Activated effector memory CD4-positive, alpha-beta T cell treated with anti-CD3 and anti-CD28 coated beads, Interleukin-2, amount 50 U/mL, for 16 hours (primary cell): ENCODE results near the gene DDX39A.
"Not testable (repeated sequence)": the region's sequence is repeated elsewhere in the genome, so short reads cannot be mapped to it uniquely, and the experiment has no call there.

Experiments used
- DNase-seq: peaks from one replicate; pipeline ENCODE4 v3.0.0-alpha.2; 2020

Gene DDX39A

DNA sequence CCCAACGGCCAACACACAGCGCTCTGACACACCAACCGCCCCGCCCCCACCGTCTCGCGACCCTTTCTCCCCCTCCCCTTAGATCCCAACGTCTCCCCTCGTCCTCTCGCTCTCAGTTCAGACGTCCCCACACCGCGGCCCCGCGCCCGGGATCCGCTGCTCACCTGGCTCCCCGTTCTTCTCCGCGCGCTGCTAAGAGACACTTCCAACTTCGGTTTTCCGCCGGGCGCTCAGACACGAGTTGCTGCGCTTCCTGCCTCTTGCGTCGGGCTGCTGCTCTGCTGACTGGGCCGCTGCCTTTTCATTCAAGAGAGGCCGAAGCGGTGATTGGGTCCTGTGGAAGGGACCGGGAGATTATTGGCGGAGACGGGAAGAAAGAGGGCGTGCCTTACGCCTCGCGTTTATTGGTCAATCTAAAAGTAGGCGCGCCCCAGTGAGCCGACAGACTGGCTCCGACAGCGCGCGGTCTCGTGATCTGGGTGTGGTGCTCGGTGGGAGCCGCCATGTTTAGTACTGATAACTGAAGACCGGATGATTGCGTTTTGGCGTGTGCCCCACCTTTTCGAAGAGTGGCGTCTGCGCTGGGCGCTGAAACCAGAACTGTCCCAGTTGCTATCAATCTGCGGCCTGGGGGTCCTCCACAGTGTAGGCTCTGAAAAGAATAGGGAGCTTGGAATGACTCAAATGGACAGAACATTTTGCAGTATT lies at the start of gene DDX39A:
Gene DDX39A (minus strand): TSS at position 236 of the 708 bp plus-strand sequence. CDS start 6,121 bp downstream, outside the sequence.
- peak; percentile 99 for DNase-seq

DNA sequence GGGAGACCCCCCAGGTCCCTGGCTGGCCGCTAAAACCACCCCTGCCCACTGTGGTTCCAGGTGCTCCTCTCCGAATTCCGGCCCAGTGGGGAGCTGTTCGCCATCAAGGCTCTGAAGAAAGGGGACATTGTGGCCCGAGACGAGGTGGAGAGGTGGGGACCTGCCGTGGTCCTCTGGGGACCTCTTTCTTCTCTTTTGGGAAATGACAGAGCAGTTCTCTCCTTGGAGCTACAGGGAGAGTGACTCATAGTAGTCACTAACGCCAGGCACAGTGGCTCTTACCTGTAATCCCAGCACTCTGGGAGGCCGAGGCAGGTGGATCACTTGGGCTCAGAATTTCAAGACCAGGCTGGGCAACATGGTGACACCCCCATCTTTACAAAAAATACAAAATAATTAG lies 48.7 kb upstream of the DDX39A start:
- DNase-seq, result no peak

DNA sequence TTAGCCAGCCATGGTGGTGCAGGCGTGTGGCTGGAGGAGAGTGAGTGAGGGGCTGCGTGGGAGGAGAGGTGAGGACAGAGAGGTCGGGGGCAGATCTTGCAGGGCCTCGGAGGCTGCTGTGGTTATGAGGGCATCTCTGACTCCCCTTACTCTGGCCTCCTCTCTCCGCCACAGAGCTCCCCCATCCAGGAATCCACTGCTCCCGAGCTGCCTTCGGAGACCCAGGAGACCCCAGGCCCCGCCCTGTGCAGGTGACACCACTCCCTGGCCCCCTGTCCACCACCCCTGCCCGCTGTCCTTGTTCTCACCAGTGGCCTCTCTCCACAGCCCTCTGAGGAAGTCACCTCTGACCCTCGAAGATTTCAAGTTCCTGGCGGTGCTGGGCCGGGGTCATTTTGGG lies 48.2 kb upstream of the DDX39A start:
- DNase-seq, result no peak

DNA sequence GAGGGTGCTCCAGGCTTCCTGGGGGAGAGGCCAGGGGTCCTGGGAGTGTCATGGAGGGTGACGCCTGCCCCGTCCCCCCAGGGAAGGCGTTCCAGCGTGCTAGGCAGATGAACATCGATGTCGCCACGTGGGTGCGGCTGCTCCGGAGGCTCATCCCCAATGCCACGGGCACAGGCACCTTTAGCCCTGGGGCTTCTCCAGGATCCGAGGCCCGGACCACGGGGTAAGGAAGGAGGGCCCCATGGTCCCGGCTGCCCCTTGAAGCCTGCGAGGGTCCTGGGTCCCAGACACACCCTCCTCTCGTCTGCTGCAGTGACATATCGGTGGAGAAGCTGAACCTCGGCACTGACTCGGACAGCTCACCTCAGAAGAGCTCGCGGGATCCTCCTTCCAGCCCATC lies 44.6 kb upstream of the DDX39A start:
- no peak for DNase-seq

DNA sequence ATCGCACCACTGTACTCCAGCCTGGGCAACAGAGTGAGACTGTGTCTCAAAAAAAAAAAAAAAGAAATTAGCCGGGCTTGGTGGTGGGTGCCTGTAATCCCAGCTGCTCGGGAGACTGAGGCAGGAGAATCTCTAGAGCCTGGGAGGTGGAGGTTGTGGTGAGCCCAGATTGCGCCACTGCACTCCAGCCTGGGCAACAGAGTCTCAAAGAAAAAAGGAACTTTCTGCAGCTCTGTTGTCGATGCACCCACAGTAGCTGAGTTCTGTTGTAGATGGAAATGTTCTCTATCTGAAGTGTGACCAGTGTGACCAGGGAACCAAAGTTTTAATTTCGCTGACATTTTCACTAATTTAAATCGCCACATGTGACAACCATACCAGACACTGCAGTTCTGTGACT lies 43.3 kb upstream of the DDX39A start:
- not testable (repeated sequence) for DNase-seq

DNA sequence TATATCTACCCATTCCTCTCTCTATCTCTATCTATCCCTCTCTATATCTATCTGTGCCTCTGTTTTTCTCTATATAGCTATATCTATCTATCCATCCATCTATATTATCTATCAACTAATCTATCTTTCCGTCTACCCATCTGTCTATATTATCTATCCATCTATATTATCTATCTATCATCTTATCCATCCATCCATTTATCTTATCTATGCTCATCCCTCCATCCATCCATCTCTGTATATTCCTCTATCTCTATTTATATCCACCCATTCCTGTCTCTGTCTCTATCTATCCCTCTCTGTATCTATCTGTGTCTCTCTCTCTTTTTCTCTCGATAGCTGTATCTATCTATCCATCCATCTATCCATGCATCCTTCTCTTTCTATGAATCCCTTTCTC lies 41.8 kb upstream of the DDX39A start:
- DNase-seq, result no peak

DNA sequence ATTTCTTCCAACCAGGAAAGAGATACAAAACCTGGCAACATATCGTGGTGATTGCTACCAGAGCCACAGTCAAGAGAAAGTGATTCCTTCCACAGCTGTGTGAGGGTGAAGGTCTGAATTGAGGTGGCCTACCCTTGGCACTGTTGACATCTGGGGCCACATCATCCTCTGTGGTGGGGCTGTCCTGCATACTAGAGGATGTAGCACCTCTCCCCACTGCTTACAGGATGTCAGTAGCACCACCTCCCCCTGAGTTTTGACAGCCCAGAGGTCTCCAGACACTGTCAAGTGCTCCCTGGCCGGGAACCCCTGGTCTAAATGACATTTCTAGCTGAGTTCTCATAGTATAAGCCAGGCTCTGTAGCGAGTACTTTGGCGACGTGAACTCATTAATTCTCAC lies 40.6 kb upstream of the DDX39A start:
- DNase-seq, result no peak

DNA sequence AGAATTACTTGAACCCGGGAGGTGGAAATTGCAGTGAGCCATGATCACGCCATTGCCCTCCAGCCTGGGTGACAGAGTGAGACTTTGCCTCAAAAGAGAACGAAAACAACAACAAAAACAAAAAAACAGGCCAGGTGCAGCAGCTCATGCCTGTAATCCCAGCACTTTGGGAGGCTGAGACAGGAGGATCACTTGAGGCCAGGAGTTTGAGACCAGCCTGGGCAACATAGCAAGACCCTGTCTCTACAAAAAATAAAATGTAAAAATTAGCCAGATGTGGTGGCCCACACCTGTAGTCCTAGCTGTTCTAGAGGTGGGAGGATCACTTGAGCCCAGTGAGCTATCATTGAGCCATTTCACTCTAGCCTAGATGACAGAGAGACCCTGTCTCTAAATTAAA lies 33.2 kb upstream of the DDX39A start:
- not testable (repeated sequence) for DNase-seq

DNA sequence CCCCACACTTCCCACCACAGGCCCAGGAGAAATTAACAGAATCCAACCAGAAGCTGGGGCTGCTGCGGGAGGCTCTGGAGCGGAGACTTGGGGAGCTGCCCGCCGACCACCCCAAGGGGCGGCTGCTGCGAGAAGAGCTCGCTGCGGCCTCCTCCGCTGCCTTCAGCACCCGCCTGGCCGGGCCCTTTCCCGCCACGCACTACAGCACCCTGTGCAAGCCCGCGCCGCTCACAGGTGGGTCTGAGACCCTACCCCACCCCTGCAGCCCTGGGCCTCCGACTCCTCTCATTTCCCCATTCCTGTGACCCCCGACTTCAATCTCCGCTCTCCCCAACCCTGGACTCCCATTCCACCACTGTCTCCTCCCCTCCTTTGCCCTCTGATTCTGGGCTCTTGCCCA lies 31.7 kb upstream of the DDX39A start:
- no peak for DNase-seq

DNA sequence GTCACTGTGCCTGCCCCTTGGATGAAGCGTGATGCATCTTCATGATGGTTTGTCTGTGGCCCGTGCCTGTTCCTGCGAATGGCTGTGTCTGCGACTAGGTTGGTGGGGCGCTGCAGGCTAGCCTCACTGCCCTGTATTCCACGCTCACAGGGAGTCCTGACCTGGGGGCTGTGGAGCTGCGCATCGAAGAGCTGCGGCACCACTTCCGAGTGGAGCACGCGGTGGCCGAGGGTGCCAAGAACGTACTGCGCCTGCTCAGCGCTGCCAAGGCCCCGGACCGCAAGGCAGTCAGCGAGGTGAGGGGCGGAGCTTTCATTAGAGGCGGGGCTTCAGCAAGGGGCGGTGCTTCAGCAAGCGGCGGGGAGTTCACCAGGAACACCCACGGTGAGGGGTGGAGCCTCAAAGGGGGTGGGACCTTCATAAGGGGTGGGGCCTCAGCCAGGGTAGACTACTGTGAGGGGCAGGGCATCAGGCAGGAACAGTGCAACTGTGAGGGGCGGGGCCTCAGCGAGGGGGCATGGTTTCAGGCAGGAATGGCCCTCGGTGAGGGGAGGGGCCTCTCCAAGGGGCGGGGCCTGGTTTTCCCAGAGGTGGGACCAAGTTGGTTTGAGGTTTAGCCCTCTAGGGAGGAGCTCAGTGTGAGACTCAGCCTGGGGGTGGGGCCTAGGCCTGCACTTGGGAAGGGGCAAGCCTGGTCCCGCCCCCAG lies 31.2 kb upstream of the DDX39A start:
- DNase-seq, result peak; percentile 85

DNA sequence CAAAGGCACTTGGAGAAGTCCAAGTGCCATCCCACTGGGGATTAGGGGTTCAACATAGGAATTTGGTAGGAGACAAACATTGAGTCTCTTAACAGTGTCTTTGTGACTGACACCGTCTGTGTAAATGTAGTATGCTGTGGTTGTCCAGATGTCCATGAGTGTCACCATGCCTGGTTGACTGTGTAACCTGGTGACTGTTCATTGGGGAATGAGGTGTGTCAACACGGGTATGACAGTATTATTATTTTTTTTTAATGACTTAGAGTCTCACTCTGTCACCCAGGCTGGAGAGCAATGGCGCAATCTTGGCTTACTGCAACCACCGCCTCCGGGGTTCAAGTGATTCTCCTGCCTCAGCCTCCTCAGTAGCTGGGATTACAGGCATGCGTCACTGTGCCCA lies 30.2 kb upstream of the DDX39A start:
- no peak for DNase-seq

DNA sequence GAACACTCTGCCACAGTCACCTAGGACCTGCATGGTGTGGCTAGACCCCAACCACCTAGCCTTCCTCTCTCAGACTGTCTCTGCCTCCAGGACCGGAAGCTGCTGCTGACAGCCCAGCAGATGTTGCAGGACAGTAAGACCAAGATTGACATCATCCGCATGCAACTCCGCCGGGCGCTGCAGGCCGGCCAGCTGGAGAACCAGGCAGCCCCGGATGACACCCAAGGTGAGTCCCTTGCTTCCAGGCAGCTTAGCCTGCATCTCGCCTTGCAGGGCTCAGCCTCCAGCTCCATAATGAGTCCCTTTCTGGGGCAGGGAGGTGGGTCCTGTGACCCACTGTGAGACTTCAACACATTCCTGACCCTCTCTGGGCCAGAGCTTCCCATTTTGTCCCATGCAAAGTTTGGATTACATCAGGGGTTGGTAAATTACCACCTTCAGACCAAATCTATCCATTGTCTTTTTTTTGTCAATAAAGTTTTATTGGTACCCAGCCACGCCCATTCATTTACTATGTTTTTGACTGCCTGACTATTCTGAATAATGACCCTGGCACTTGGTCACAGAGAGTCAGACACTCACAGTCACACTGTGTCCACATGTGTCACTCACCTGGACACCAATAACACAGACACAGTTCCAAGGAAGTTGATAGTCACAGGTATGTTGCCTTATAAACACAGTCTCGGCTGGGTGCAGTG lies 27.3 kb upstream of the DDX39A start:
- no peak for DNase-seq

DNA sequence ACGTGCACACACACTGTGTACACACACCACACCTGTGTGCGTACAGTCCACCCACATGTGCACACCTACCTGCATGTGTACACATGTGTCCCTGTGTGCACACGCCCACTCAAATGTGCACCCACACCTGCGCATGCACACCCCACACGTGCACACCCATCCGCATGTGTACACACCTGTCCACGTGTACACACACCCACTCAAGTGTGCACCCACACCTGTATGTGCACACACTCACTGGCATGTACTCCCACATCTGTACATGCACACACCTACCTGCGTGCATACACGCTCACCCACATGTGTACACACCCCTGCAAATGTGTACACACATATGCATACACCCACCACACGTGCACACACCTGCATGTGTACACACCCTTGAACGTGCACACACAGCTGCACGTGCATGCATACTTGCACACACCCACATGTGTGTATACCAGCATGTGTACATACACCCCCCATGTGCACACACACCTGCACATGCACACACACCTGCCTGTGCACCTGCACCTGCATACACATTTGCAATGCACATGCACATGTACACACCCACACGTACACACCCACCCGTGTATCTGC lies 24.6 kb upstream of the DDX39A start:
- DNase-seq, result no peak

DNA sequence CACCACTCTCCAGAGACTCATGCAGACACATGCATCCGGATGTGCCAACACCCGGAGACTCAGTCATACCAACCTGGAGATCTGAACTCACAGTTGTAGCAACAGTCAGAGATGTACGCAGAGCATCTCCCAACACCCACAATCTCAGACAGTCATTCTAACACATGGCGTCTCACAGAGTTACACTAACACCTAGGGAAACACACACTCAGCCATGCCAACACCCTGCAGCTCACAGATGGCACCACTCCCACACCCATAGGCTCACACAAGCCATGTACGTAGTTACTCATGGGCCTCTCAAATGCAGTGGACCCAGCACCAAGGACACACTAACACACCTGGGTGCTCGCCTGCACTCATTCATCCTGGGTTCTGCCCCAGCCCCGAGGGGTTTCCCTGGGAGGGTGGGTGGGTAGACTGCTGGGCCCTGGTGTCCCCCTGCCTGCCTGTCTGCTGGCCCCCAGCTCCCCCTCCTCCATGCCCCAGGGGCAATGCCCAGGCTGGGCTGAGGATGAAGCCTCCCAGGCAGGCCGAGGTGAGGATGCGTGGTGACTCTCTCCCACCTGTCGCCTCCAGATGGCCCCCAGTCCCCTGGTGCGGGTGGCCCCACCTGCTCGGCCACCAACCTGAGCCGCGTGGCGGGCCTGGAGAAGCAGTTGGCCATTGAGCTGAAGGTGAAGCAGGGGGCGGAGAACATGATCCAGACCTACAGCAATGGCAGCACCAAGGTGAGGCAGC lies 23.9 kb upstream of the DDX39A start:
- no peak for DNase-seq

DNA sequence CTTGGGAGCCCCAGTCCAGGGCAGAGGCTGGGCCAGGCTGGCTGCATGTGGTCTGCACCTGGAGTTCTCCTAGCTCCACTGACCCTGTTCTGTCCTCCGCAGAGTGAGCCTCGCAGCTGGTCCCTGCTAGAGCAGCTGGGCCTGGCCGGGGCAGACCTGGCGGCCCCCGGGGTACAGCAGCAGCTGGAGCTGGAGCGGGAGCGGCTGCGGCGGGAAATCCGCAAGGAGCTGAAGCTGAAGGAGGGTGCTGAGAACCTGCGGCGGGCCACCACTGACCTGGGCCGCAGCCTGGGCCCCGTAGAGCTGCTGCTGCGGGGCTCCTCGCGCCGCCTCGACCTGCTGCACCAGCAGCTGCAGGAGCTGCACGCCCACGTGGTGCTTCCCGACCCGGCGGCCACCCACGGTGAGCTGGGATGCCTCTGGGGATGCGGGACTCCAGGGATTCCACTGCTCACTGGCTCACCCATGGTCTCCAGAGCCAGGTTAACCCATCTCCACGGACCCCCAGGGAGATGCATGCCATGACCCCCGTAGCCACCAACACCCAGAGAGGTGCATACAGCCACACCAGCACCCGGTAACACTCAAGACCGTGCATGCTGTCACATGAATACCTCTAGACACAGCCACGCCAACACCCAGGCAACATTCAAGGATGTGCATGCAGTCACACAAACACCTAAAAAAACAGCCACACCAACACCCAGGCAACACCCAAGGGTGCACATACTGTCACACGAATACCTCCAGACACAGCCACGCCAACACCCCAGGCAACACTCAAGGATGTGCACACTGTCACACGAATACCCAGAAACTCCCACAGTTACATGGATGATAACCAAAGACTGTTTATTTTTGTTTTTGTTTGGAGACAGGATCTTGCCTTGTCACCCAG lies 22.1 kb upstream of the DDX39A start:
- no peak for DNase-seq

DNA sequence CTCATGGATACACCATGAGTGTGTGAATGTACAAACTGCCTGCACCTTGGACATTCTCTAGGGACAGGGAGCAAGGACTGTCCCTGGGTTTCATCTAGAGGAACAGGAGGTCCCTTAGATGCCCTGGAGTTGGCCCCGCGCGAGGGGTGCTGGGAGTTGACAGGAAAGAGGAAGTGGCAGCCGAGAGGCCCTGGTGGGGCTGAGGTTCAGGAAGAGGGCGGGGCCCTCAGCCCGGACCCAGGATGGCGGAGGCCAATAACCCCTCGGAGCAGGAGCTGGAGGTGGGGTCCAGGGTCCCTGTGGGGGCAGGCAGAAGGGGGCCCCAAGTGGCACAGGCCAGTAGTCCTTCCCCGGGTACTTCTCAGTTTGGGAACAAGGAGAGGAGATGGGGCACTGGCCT lies 20.9 kb upstream of the DDX39A start:
- peak; percentile 92 for DNase-seq

DNA sequence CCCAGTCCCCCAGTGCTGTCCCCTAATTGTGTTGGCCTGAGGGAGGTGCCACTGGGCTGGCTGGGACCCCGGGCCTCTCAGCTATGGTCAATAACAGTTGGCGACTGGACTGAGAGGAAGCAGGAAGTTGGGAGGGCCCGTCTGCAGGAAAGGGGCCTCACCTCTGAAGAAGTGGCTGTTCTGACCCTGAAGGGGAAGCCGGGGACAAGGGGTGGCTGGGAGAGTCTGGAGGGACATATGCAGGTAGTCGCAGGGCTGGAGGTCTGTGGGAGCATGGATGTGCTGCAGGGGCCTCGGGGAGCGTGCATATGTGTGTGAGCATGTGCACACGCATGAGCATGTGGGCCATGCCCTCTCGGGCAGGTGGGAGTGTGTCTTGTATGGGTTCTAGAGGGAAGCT lies 19.9 kb upstream of the DDX39A start:
- DNase-seq, result no peak

DNA sequence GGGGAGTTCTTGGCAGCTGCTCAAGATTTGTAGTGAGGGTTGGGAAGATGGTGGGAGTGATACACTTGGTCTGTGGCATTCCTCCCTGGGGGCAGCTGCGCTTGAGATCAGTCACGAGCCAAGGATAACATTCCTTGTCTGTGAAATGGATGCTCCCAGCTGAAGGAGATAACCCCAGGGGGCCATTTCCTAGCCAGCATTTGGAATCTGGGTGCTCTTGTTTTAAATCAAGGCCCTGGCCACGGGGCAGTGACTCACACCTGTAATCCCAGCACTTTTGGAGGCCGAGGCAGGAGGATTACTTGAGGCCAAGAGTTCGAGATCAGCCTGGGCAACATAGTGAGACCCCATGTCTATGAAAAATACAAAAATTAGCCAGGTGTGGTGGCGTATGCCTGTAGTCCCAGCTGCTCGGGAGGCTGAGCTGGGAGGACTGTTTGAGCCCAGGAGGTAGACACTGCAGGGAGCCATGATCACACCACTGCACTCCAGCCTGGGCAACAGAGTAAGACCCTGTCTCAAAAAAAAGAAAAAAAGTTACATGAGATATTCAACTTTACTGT lies 18.5 kb upstream of the DDX39A start:
- no peak for DNase-seq

DNA sequence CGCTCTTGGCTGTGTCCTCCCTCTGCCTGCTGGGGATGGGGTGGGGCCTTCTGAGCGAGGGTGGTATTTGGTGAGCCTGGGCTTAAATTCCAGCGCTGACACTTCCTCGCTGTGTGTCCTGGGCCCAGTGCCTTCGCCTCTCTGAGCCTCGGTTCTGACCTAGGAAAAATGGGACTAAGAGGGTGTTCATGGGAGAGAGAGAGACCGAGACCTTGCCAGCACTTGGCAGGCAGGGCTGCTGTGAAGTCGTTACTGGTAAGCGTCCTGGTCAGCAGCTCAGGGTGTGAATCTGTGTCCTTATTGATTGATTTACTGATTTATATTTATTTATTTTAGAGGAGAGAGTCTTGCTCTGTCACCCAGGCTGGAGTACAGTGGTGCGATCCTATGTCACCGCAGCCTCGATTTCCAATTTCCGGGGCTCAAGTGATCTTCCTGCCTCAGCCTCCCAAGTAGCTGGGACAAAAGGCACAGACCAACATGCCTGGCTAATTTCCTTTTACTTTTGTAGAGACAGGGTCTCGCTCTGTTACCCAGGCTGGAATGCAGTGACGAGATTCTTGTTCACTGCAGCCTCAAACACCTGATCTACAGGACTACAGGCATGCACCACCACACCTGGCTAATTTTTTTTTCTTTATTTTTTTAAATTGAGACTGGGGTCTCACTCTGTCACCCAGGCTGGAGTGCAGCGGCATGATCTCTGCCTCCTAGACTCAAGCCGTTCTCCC lies 16.3 kb upstream of the DDX39A start:
- DNase-seq, result no peak

DNA sequence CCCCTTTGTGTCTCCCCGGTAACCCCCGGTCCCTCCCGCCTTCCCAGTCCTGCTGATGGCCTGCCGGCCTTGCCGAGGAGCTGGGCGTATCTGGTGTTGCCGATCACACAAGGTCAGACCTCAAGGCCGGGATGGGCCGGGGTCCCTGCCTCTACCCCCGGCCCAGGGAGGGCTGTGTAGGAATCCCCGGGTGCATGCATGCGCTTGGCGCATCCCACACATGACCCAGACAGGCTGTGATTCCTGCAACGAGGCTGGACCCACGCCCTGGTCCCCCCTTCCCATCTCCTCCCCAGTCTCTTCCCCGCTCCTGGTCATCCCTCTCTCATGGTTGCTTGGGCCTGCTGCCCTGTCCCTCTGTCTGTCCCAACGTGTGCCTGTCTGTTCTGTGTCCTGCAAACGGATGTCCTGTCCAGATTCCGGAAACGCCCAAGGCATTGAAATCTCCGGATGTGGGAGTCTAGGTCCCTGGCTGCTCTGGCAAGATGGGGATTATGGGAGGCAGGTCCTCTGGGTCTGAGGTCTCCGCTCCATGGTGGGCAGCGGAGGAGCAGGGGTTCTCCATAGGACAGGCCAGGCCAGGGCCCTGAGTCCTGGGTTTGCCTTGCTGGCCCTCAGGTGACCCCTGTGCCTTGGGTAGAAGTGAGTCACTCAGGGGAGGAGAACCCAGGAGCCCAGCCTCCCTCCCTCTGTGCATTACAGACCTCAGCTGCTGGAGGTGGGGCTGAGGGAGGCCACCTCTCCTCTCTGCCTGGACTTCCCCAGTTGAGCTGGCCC lies 15.6 kb upstream of the DDX39A start:
- DNase-seq, result peak; percentile 80
